Trophoblast cell (in vitro differentiated cells and primary cell): ENCODE results near the gene XDH.

Experiments used
- DNase-seq, 2 donors: peaks; one replicate each; pipeline ENCODE4 v3.0.0-alpha.2; 2016
- H2AFZ ChIP-seq: 2 replicates; pipeline ENCODE4 v1.6.1; 2013; ENCODE audit warnings: low read length, moderate library complexity, mild to moderate bottlenecking; ENCODE audit not compliant: insufficient read depth, poor library complexity
- H2AK5ac ChIP-seq: 2 replicates; pipeline ENCODE4 v1.6.1; 2013; ENCODE audit warnings: mild to moderate bottlenecking, low read length
- H2BK120ac ChIP-seq: 2 replicates; pipeline ENCODE4 v1.6.1; 2013; ENCODE audit warnings: low read length, mild to moderate bottlenecking, moderate library complexity; ENCODE audit not compliant: insufficient read depth, poor library complexity
- H2BK12ac ChIP-seq: 2 replicates; pipeline ENCODE4 v1.6.1; 2013; ENCODE audit warnings: mild to moderate bottlenecking, low read length, moderate library complexity
- H2BK5ac ChIP-seq: 2 replicates; pipeline ENCODE4 v1.6.1; 2013; ENCODE audit warnings: low read length, low read depth, moderate library complexity, mild to moderate bottlenecking; ENCODE audit not compliant: poor library complexity
- H3K14ac ChIP-seq: 2 replicates; pipeline ENCODE4 v1.6.1; 2013; ENCODE audit warnings: mild to moderate bottlenecking, low read length
- H3K18ac ChIP-seq: 2 replicates; pipeline ENCODE4 v1.6.1; 2013; ENCODE audit warnings: mild to moderate bottlenecking, low read length
- H3K23ac ChIP-seq: 2 replicates; pipeline ENCODE4 v1.6.1; 2013; ENCODE audit warnings: low read length
- H3K27ac ChIP-seq: 2 replicates; pipeline ENCODE4 v1.5.1; 2013; ENCODE audit warnings: low read depth, mild to moderate bottlenecking, inconsistent platforms, low read length, moderate library complexity
- H3K27me3 ChIP-seq: 2 replicates; pipeline ENCODE4 v1.6.1; 2013; ENCODE audit warnings: inconsistent platforms, mild to moderate bottlenecking, low read length, moderate library complexity; ENCODE audit not compliant: insufficient read depth
- H3K36me3 ChIP-seq, 2 experiments: 1 replicate in 1 of 2; 2 replicates in 1 of 2; pipeline ENCODE4 v1.6.1; 2013; ENCODE audit warnings: low read length in 2 of 2, mild to moderate bottlenecking in 2 of 2, moderate library complexity in 1 of 2; ENCODE audit not compliant: insufficient read depth in 2 of 2, control insufficient read depth in 1 of 2
- H3K4ac ChIP-seq: 2 replicates; pipeline ENCODE4 v1.6.1; 2013; ENCODE audit warnings: low read depth, mild to moderate bottlenecking, low read length, moderate library complexity
- H3K4me1 ChIP-seq, 2 experiments: 1 replicate in 1 of 2; 2 replicates in 1 of 2; pipeline ENCODE4 v1.6.1; 2013; ENCODE audit warnings: low read length in 2 of 2, mild to moderate bottlenecking in 2 of 2, moderate library complexity in 1 of 2; ENCODE audit not compliant: insufficient read depth in 2 of 2, control insufficient read depth in 1 of 2
- H3K4me2 ChIP-seq: 2 replicates; pipeline ENCODE4 v1.6.1; 2013; ENCODE audit warnings: inconsistent platforms, mild to moderate bottlenecking, low read length, moderate library complexity
- H3K4me3 ChIP-seq: 2 replicates; pipeline ENCODE4 v1.5.1; 2013; ENCODE audit warnings: mild to moderate bottlenecking, low read depth, low read length, inconsistent platforms
- H3K79me1 ChIP-seq: one replicate; pipeline ENCODE4 v1.6.1; 2013; ENCODE audit warnings: low read length
- H3K79me2 ChIP-seq: 2 replicates; pipeline ENCODE4 v1.6.1; 2013; ENCODE audit warnings: low read length, mild to moderate bottlenecking; ENCODE audit not compliant: control insufficient read depth, insufficient read depth, poor library complexity
- H3K9ac ChIP-seq: 2 replicates; pipeline ENCODE4 v1.6.1; 2013; ENCODE audit warnings: mild to moderate bottlenecking, low read length
- H3K9me3 ChIP-seq: 2 replicates; pipeline ENCODE4 v1.6.1; 2013; ENCODE audit warnings: low read depth, mild to moderate bottlenecking, control low read depth, inconsistent platforms, low read length; ENCODE audit not compliant: insufficient read depth
- H4K12ac ChIP-seq: 2 replicates; pipeline ENCODE4 v1.6.1; 2013; ENCODE audit warnings: low read depth, mild to moderate bottlenecking, low read length, moderate library complexity
- H4K8ac ChIP-seq: 2 replicates; pipeline ENCODE4 v1.6.1; 2013; ENCODE audit warnings: low read depth, mild to moderate bottlenecking, low read length, moderate library complexity
- H4K91ac ChIP-seq: one replicate; pipeline ENCODE4 v1.6.1; 2013; ENCODE audit warnings: low read depth, mild to moderate bottlenecking, low read length, moderate library complexity
- WGBS: extraction: QIAGEN DNeasy Blood & Tissue Kit; methylation state at CpG from one replicate; pipeline ENCODE4 v1.1.7; 2013; ENCODE audit warnings: missing lambda C conversion rate; ENCODE audit not compliant: insufficient read length, insufficient coverage; ENCODE audit errors: extremely low coverage; 5-methylcytosine and 5-hydroxymethylcytosine counted together

XDH gene

DNA sequence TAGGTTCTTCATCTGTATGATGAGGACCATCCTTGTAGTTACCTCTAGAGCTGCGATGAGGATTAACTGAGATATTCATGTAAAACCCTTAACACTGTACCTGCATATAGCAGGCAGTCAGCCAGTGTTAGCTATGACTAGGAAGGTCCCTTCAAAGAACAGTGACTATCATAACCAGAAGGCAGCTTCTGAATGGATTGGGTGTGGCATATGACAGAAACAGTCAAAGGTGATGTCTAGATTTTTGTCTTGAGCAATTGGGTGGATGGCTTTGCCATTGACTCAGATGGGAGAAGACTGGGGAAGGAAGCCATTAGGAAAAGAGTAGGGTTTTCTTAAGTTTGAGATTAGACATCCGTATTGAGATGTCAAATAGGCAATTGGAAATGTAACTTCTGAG, 15.7 kb downstream of the XDH start:
- Histone ChIP-seq H4K91ac (no peak overlapping the region), H3K79me2 (no peaks in the 10 kb centered on the region), H3K79me1 (no peaks in the 10 kb centered on the region), H2AFZ (no peak overlapping the region), H3K9ac (no peak overlapping the region), H3K18ac (no peak overlapping the region), H2BK120ac (no peak overlapping the region), H3K4me1 (peaks cover 2 to 8% of the 10 kb centered on the region in 2 experiments), H3K4me3 (no peak overlapping the region), H2BK5ac (no peak overlapping the region), H3K4me2 (no peak overlapping the region), H4K8ac (no peak overlapping the region), H4K12ac (no peak overlapping the region), H3K36me3 (no peaks in the 10 kb centered on the region), H3K14ac (no peak overlapping the region), H3K27ac (no peak overlapping the region), H3K9me3 (no peaks in the 10 kb centered on the region), H3K23ac (no peak overlapping the region), H3K4ac (no peak overlapping the region), H2AK5ac (no peak overlapping the region), H3K27me3 (no peaks in the 10 kb centered on the region), H2BK12ac (no peak overlapping the region)
- WGBS, result no CpG with 5 or more reads among the region's 2 CpGs
- no peak for DNase-seq

DNA sequence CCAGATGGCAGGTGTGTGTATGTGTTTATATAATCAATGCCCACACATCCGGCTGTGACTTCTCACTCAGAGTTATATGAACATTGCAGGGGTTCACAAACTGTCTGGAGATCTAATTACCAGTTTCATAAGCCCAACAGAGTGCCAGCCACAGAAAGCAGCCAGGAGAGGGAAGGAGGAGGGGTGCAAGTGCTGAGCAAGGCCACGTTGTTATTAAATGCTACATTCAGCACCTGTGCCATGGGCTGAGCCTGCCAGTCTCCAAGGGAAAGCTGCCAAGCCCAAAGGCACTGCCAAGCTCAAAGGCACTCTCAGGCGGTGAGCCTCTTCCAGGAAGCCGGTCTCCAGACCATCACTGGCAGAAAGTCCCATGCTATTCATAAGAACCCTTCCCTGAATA, 17.4 kb downstream of the XDH start:
- Histone ChIP-seq H2AK5ac (no peak overlapping the region), H2BK5ac (no peak overlapping the region), H4K12ac (no peak overlapping the region), H3K4me1 (peaks cover 0 to 5% of the 10 kb centered on the region in 2 experiments), H3K36me3 (no peaks in the 10 kb centered on the region), H3K27me3 (no peaks in the 10 kb centered on the region), H2BK12ac (no peak overlapping the region), H3K79me2 (no peaks in the 10 kb centered on the region), H3K14ac (no peak overlapping the region), H3K4ac (no peak overlapping the region), H3K23ac (no peak overlapping the region), H3K9me3 (no peaks in the 10 kb centered on the region), H2BK120ac (no peak overlapping the region), H3K4me2 (no peak overlapping the region), H4K8ac (no peak overlapping the region), H3K18ac (no peak overlapping the region), H3K27ac (no peak overlapping the region), H3K9ac (no peak overlapping the region), H4K91ac (no peak overlapping the region), H3K4me3 (no peak overlapping the region), H2AFZ (no peak overlapping the region), H3K79me1 (no peaks in the 10 kb centered on the region)
- DNase-seq, result no peak
- no CpG with 5 or more reads among the region's 4 CpGs for WGBS

DNA sequence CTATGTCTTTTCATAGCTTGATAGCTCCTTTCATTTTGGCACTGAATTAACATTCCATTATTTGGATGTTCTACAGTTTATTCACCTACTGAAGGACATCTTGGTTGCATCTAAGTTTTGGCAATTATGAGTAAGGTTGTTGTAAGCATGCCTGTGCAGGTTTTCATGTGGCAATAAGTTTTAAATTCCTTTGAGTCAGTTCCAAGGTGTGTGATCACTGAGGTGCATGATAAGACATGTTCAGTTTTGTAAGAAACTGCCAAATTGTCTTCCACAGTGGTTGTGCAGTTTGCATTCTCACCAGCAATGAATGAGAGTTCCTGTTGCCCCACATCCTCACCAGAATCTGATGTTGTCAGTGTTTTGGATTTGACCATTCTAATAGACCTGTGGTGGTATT, 24.2 kb downstream of the XDH start:
- Histone ChIP-seq H2BK12ac (no peak overlapping the region), H3K27ac (no peak overlapping the region), H4K12ac (no peak overlapping the region), H2BK120ac (no peak overlapping the region), H3K27me3 (no peaks in the 10 kb centered on the region), H2BK5ac (no peak overlapping the region), H3K4me2 (no peak overlapping the region), H4K8ac (no peak overlapping the region), H3K18ac (no peak overlapping the region), H3K4ac (no peak overlapping the region), H3K9ac (no peak overlapping the region), H3K14ac (no peak overlapping the region), H2AK5ac (no peak overlapping the region), H3K36me3 (no peaks in the 10 kb centered on the region), H3K79me1 (no peaks in the 10 kb centered on the region), H3K4me1 (no peaks in the 10 kb centered on the region), H2AFZ (no peak overlapping the region), H3K23ac (no peak overlapping the region), H4K91ac (no peak overlapping the region), H3K9me3 (no peaks in the 10 kb centered on the region), H3K79me2 (no peaks in the 10 kb centered on the region), H3K4me3 (no peak overlapping the region)
- peak in 1 of 2 donors; percentile 67 for DNase-seq

DNA sequence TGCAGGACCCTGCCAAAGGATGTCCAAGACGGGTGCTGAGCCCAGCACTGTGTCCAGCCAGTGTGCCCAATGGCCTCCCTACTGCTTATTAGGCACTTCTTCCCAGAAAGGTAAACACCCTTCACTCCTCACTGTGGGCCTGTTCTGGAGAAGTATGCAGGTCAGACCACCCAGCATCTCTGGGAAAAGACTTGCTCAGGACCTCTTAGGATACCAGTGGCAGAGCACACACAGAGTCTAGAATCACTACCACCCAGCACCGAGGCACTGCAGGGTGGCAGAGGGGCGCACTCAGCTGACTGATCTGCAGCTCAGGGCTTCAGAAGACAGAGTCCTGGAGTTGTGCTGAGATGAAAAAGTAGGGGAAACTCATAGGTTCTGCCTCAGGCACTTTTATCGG, 25.8 kb downstream of the XDH start:
- no peak for DNase-seq
- H3K36me3 ChIP-seq, result no peaks in the 10 kb centered on the region
- no peak overlapping the region for H3K14ac ChIP-seq
- no peak overlapping the region for H3K27ac ChIP-seq
- H2BK5ac ChIP-seq, result no peak overlapping the region
- H4K8ac ChIP-seq, result no peak overlapping the region
- no peaks in the 10 kb centered on the region for H3K27me3 ChIP-seq
- no peak overlapping the region for H3K18ac ChIP-seq
- no peaks in the 10 kb centered on the region for H3K4me1 ChIP-seq
- no peak overlapping the region for H2AFZ ChIP-seq
- no peak overlapping the region for H2BK12ac ChIP-seq
- H3K4me2 ChIP-seq, result no peak overlapping the region
- no peak overlapping the region for H2AK5ac ChIP-seq
- H3K9me3 ChIP-seq, result no peaks in the 10 kb centered on the region
- H4K12ac ChIP-seq, result no peak overlapping the region
- no peak overlapping the region for H3K23ac ChIP-seq
- no peak overlapping the region for H2BK120ac ChIP-seq
- H3K79me2 ChIP-seq, result no peaks in the 10 kb centered on the region
- H3K9ac ChIP-seq, result no peak overlapping the region
- no peak overlapping the region for H3K4ac ChIP-seq
- no CpG with 5 or more reads among the region's 4 CpGs for WGBS
- no peak overlapping the region for H4K91ac ChIP-seq
- no peaks in the 10 kb centered on the region for H3K79me1 ChIP-seq
- no peak overlapping the region for H3K4me3 ChIP-seq
